GM03348 (cell line): ENCODE measurements around the gene PDXDC1.
"Not testable (repeated sequence)": the region's sequence is repeated elsewhere in the genome, so short reads cannot be mapped to it uniquely, and the experiment has no call there.

Experiments
- DNase-seq: peaks from one replicate; pipeline ENCODE4 v3.0.0; 2012; ENCODE audit warnings: low spot score

The PDXDC1 gene

GRCh38 chr16:15135483-15136360 lies 160.9 kb downstream of the PDXDC1 start:
- not testable (repeated sequence) for DNase-seq

GRCh38 chr16:15137514-15137913 lies 162.7 kb downstream of the PDXDC1 start:
- DNase-seq, result not testable (repeated sequence)

GRCh38 chr16:15140444-15141365 lies 165.9 kb downstream of the PDXDC1 start:
- peak; percentile 46 for DNase-seq

- no peak for DNase-seq
Observed at GRCh38 chr16:15141586-15141985, 166.8 kb downstream of the PDXDC1 start.

GRCh38 chr16:15142107-15142890 lies 167.5 kb downstream of the PDXDC1 start:
- DNase-seq, result not testable (repeated sequence)

GRCh38 chr16:15142891-15143600 lies 168.2 kb downstream of the PDXDC1 start:
- not testable (repeated sequence) for DNase-seq

GRCh38 chr16:15143601-15144091 lies 168.8 kb downstream of the PDXDC1 start:
- DNase-seq, result not testable (repeated sequence)

- peak; percentile 42 for DNase-seq
Observed at GRCh38 chr16:15144092-15144631, 169.3 kb downstream of the PDXDC1 start.

- not testable (repeated sequence) for DNase-seq
Observed at GRCh38 chr16:15144781-15145417, 170.1 kb downstream of the PDXDC1 start.

- peak; percentile 36 for DNase-seq
Observed at GRCh38 chr16:15145418-15146263, 170.8 kb downstream of the PDXDC1 start.

- DNase-seq, result not testable (repeated sequence)
Observed at GRCh38 chr16:15146264-15146662, 171.4 kb downstream of the PDXDC1 start.

- not testable (repeated sequence) for DNase-seq
Observed at GRCh38 chr16:15148831-15149230, 174.0 kb downstream of the PDXDC1 start.

GRCh38 chr16:15149260-15149659 lies 174.4 kb downstream of the PDXDC1 start:
- not testable (repeated sequence) for DNase-seq

- DNase-seq, result not testable (repeated sequence)
Observed at GRCh38 chr16:15154005-15154404, 179.2 kb downstream of the PDXDC1 start.

GRCh38 chr16:15154650-15155562 lies 180.1 kb downstream of the PDXDC1 start:
- peak; percentile 92 for DNase-seq

GRCh38 chr16:15157644-15158043 lies 182.8 kb downstream of the PDXDC1 start:
- DNase-seq, result not testable (repeated sequence)

GRCh38 chr16:15159671-15160070 lies 184.8 kb downstream of the PDXDC1 start:
- not testable (repeated sequence) for DNase-seq

- DNase-seq, result not testable (repeated sequence)
Observed at GRCh38 chr16:15160571-15160970, 185.7 kb downstream of the PDXDC1 start.
